Mucosa of descending colon (tissue), 3 donors: Measurements from ENCODE around the gene ZNF385A. TPM values are rescaled to one million over a fixed set of nuclear protein-coding genes. Genes with fewer than 3 reads are reported as not detected.

Source experiments
- ATAC-seq: fragments of 200-7000 bp; cut with Tn5 transposase; one replicate; pipeline ENCODE4 v1.9.1; 2020; ENCODE audit warnings: mild to moderate bottlenecking, moderate library complexity
- DNase-seq, 3 donors: peaks; one replicate each; pipeline ENCODE4 v3.0.0-alpha.2; 2020
- H3K36me3 ChIP-seq: fragments of 200-600 bp; one replicate; pipeline ENCODE4 v1.8.0; 2021; ENCODE audit warnings: low read depth, mild to moderate bottlenecking
- H3K4me1 ChIP-seq: fragments of 200-600 bp; one replicate; pipeline ENCODE4 v1.8.0; 2021; ENCODE audit warnings: low read depth, mild to moderate bottlenecking
- H3K4me3 ChIP-seq: fragments of 200-600 bp; one replicate; pipeline ENCODE4 v1.8.0; 2021; ENCODE audit warnings: mild to moderate bottlenecking
- H3K9me3 ChIP-seq: fragments of 200-600 bp; one replicate; pipeline ENCODE4 v1.8.0; 2021; ENCODE audit warnings: mild to moderate bottlenecking
- intact Hi-C, 2 donors: fragments of 100-400 bp; cut with DNase I in 1 of 2; cut with micrococcal nuclease in 1 of 2; formaldehyde crosslinking; loops; one replicate each; pipeline versions ENCODE4 v1.11.0 to v1.11.1; 2022; cut with DNase I, micrococcal nuclease
- total RNA-seq, 3 donors: library from RNA; stranded (reverse); fragmentation: NEBNext Ultra II Directional in 2 of 3; extraction: Animal tissue kit (Norgen Biotek cat#: 25700) in 2 of 3; gene quantifications; one replicate each; pipeline versions ENCODE4 v1.2.1 to v1.2.4, GENCODE V29; 2021 to 2023
- TF ChIP-seq, protein P1 (sequence below): fragments of 200-600 bp; IDR thresholded peaks from one replicate; pipeline ENCODE4 v1.8.0; 2022; ENCODE audit warnings: antibody characterized with exemption, mild to moderate bottlenecking
- donor health status: DM: no; HTN: no; CAD: no; lungs with moderate emphysema.
- donor health status: DM: no; HTN: no; CAD: no.
- donor health status: DM: no; HTN: yes; CAD: no.

The ZNF385A gene
- total RNA-seq, 3 donors from 2014 or later: 3.5 to 15.0 (median 10.4) TPM

DNA sequence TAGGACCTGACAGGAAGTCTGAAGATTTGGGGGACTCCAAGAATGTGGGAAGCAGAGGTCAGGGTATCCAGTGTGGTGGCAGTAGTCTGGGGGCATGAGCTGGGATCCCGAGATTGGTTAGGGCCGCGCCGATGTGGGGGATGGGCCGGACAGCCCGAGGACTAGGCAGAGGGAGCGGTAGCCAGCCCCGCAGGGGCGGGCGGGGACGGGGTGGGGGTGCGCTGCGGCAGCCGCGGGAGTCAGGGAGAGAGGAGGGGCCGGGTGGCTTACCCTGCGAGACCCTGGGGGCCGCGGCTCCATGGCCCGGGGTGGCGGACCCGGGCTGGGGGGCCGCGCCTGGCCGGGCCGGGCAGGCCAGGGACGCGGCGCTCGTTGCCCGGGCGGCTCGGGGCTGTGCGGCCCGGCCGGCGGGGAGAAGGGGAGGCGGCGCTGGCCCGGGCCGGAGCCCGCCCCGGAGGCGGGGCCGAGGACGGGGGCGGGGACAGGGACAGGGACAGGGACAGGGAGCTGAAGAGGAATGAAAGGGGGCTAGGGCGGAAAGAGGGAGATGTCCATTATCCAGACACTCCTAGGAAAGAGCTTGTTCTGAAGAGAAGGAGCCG, 5.6 kb downstream of the ZNF385A start:
- H3K36me3 ChIP-seq: no peaks in the 10 kb centered on the region
- intact Hi-C loops: no loop called here
- peaks cover 7% of the 10 kb centered on the region for H3K4me1 ChIP-seq
- H3K4me3 ChIP-seq: no peak overlapping the region
- peak; percentile 86 for ATAC-seq
- H3K9me3 ChIP-seq: no peaks in the 10 kb centered on the region
- peak in 2 of 3 donors; percentile 67 to 83 for DNase-seq
- TF ChIP-seq, protein P1, sequence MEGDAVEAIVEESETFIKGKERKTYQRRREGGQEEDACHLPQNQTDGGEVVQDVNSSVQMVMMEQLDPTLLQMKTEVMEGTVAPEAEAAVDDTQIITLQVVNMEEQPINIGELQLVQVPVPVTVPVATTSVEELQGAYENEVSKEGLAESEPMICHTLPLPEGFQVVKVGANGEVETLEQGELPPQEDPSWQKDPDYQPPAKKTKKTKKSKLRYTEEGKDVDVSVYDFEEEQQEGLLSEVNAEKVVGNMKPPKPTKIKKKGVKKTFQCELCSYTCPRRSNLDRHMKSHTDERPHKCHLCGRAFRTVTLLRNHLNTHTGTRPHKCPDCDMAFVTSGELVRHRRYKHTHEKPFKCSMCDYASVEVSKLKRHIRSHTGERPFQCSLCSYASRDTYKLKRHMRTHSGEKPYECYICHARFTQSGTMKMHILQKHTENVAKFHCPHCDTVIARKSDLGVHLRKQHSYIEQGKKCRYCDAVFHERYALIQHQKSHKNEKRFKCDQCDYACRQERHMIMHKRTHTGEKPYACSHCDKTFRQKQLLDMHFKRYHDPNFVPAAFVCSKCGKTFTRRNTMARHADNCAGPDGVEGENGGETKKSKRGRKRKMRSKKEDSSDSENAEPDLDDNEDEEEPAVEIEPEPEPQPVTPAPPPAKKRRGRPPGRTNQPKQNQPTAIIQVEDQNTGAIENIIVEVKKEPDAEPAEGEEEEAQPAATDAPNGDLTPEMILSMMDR: no peak

- intact Hi-C loops: no loop called here
- no peak for ATAC-seq
- peaks cover 7% of the 10 kb centered on the region for H3K4me1 ChIP-seq
- no peak for DNase-seq
- H3K4me3 ChIP-seq: no peak overlapping the region
- H3K9me3 ChIP-seq: no peaks in the 10 kb centered on the region
- TF ChIP-seq, protein P1: no peak
- H3K36me3 ChIP-seq: no peaks in the 10 kb centered on the region
Observed at GRCh38 chr12:54377797-54378515, 6.6 kb downstream of the ZNF385A start.

- Histone ChIP-seq H3K9me3 (no peaks in the 10 kb centered on the region), H3K4me1 (peaks cover 7% of the 10 kb centered on the region), H3K36me3 (no peaks in the 10 kb centered on the region), H3K4me3 (no peak overlapping the region)
- TF ChIP-seq, protein P1: no peak
- DNase-seq: no peak
- no peak for ATAC-seq
- intact Hi-C loops: no loop called here
Observed at GRCh38 chr12:54377007-54377406, 7.5 kb downstream of the ZNF385A start.

DNA sequence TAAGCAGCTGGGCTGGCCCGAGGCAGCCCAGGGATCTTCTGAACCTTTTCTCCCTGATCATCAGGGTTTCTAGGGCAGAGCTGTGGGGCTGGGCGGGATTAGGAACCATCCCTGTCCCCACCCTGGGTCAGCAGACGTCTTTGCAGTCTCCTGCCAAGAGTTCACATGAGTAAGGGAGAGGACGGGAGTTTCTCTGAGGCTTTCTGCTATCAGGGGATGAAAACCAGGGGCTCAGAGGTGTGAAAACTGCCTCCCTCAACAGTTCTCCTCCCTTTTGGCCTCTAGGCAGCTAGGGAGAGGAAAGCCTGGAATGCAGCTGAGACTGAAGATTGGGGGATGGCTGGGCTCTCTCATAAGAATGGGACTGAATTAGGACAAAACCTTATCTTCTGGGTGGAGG, 7.9 kb downstream of the ZNF385A start:
- TF ChIP-seq, protein P1: no peak
- no peak for ATAC-seq
- intact Hi-C loops: no loop called here
- H3K4me3 ChIP-seq: no peak overlapping the region
- no peaks in the 10 kb centered on the region for H3K9me3 ChIP-seq
- H3K4me1 ChIP-seq: peaks cover 7% of the 10 kb centered on the region
- DNase-seq: no peak
- no peaks in the 10 kb centered on the region for H3K36me3 ChIP-seq

- Histone ChIP-seq H3K4me1 (peaks cover 12% of the 10 kb centered on the region), H3K9me3 (no peaks in the 10 kb centered on the region), H3K36me3 (no peaks in the 10 kb centered on the region), H3K4me3 (no peak overlapping the region)
- DNase-seq (no peak), ATAC-seq (no peak)
- intact Hi-C loops: no loop called here
- TF ChIP-seq, protein P1: no peak
Observed at GRCh38 chr12:54375259-54375579, 9.3 kb downstream of the ZNF385A start.
